K562 (cell line): ENCODE measurements around the gene ARHGAP22. TPM values are rescaled to one million over a fixed set of nuclear protein-coding genes. Genes with fewer than 3 reads are reported as not detected.

Experiments used
- CHCHD3 ChIP-seq: fragments of 250-450 bp; sonication (Bioruptor Pico); IDR thresholded peaks from 2 replicates; pipeline ENCODE4 v2.1.2; 2022; ENCODE audit warnings: mild to moderate bottlenecking
- CHD1 ChIP-seq: fragments of 200-600 bp; sonication (generic); IDR thresholded peaks from one replicate; pipeline ENCODE4 v1.6.1; 2012; ENCODE audit warnings: mild to moderate bottlenecking, moderate library complexity, low read length, inconsistent platforms
- ETS2 ChIP-seq: IDR thresholded peaks from 2 replicates; pipeline ENCODE4 v1.6.1; 2016; ENCODE audit warnings: borderline replicate concordance, missing genetic modification characterization, mild to moderate bottlenecking, moderate library complexity, missing compliant biosample characterization; ENCODE audit not compliant: poor library complexity, severe bottlenecking
- HDAC2 ChIP-seq: fragments of 450-650 bp; IDR thresholded peaks from 2 replicates; pipeline ENCODE4 v1.6.1; 2016; ENCODE audit warnings: mild to moderate bottlenecking
- MYBL2 ChIP-seq, 2 experiments: fragments of 450-650 bp in 1 of 2; sonication (generic) in 1 of 2; formaldehyde crosslinking in 1 of 2; IDR thresholded peaks; 2 replicates each; pipeline versions ENCODE4 v1.6.1 to v1.8.1; 2017 to 2022; ENCODE audit warnings: borderline replicate concordance in 1 of 2, inconsistent platforms in 1 of 2, low read depth in 1 of 2, mild to moderate bottlenecking in 1 of 2, missing genetic modification reagents in 1 of 2, moderate library complexity in 1 of 2
- PHF20 ChIP-seq: fragments of 450-650 bp; IDR thresholded peaks from 2 replicates; pipeline ENCODE4 v1.6.1; 2018; ENCODE audit not compliant: partially characterized antibody
- RBBP5 ChIP-seq: fragments of 200-600 bp; sonication (generic); IDR thresholded peaks from 2 replicates; pipeline ENCODE4 v1.6.1; 2012; ENCODE audit warnings: borderline replicate concordance, mild to moderate bottlenecking, low read length, control low read depth, inconsistent platforms; ENCODE audit not compliant: insufficient read depth, poor library complexity, severe bottlenecking
- RBM17 ChIP-seq: fragments of 200-400 bp; formaldehyde crosslinking; IDR thresholded peaks from 2 replicates; pipeline ENCODE4 v1.6.1; 2017; ENCODE audit warnings: low read depth, mild to moderate bottlenecking, low read length, borderline replicate concordance
- RNF2 ChIP-seq: sonication (generic); IDR thresholded peaks from 2 replicates; pipeline ENCODE4 v1.6.1; 2016
- YY1 ChIP-seq, 3 experiments: IDR thresholded peaks; 2 replicates each; pipeline ENCODE4 v1.6.1; 2011; ENCODE audit warnings: low read length in 2 of 3, mild to moderate bottlenecking in 2 of 3, moderate library complexity in 2 of 3, borderline replicate concordance in 1 of 3, control low read depth in 1 of 3, low read depth in 1 of 3; ENCODE audit not compliant: insufficient read depth in 3 of 3, insufficient replicate concordance in 2 of 3, control insufficient read depth in 1 of 3, insufficient read length in 1 of 3; ENCODE audit errors: extremely low read depth in 1 of 3
- ZFX ChIP-seq: sonication (generic); formaldehyde crosslinking; IDR thresholded peaks from 2 replicates; pipeline ENCODE4 v1.8.0; 2022; ENCODE audit warnings: mild to moderate bottlenecking, missing genetic modification reagents, moderate library complexity
- ZNF232 ChIP-seq: sonication (generic); formaldehyde crosslinking; IDR thresholded peaks from 2 replicates; pipeline ENCODE4 v1.8.0; 2022; ENCODE audit warnings: mild to moderate bottlenecking, missing genetic modification reagents
- ZNF354B ChIP-seq: fragments of 250-450 bp; sonication (Bioruptor Pico); IDR thresholded peaks from 2 replicates; pipeline ENCODE4 v1.4.0; 2020
- ZNF561 ChIP-seq: fragments of 450-650 bp; formaldehyde crosslinking; conservative IDR thresholded peaks from 2 replicates; pipeline ENCODE4 v1.4.0; 2020; ENCODE audit warnings: mild to moderate bottlenecking, moderate library complexity
- polyA plus RNA-seq, 8 experiments: library from polyadenylated mRNA; depleted of rRNA in 4 of 8; stranded (reverse) in 5 of 8; unstranded in 3 of 8; fragments of >200 nt; fragmentation: Nextera tagmentation in 2 of 8; fragmentation: Illumina TruSeq in 1 of 8; extraction: Ambion mirVana in 2 of 8; extraction: Trizol in 1 of 8; gene quantifications; 2 replicates each; pipeline versions ENCODE4 v1.2.1 to v1.2.3, GENCODE V29; 2011 to 2014; ENCODE audit warnings: inconsistent platforms in 1 of 8, missing spikeins in 1 of 8
- total RNA-seq, 7 experiments: library from RNA; depleted of rRNA in 6 of 7; stranded (reverse); fragments of >200 nt in 6 of 7; fragmentation: Illumina TruSeq in 2 of 7; extraction: Trizol in 2 of 7; gene quantifications; 2 replicates each; pipeline versions ENCODE4 v1.2.1 to v1.2.3, GENCODE V29; 2011 to 2021; ENCODE audit warnings: low replicate concordance in 1 of 7
- TF ChIP-seq, protein P1 (sequence below): fragments of 450-650 bp; IDR thresholded peaks from 2 replicates; pipeline ENCODE4 v1.6.1; 2016; ENCODE audit warnings: mild to moderate bottlenecking
- TF ChIP-seq, protein P2 (sequence below): IDR thresholded peaks from 2 replicates; pipeline ENCODE4 v1.6.1; 2012; ENCODE audit warnings: low read depth, low read length, improper control_type of control experiment, borderline replicate concordance
- TF ChIP-seq, protein P3 (sequence below): fragments of 250-450 bp; sonication (Bioruptor Pico); IDR thresholded peaks from 2 replicates; pipeline ENCODE4 v1.8.0; 2021; ENCODE audit warnings: moderate library complexity, mild to moderate bottlenecking, inconsistent platforms
- TF ChIP-seq, protein P4 (sequence below): fragments of 450-650 bp; formaldehyde crosslinking; IDR thresholded peaks from 2 replicates; pipeline ENCODE4 v1.4.0; 2022; ENCODE audit warnings: mild to moderate bottlenecking, moderate library complexity
- TF ChIP-seq, protein P5 (sequence below): sonication (generic); formaldehyde crosslinking; IDR thresholded peaks from 2 replicates; pipeline ENCODE4 v1.9.0; 2022; ENCODE audit warnings: mild to moderate bottlenecking, missing genetic modification reagents

ARHGAP22 gene
- total and polyA plus RNA-seq, 9 of the 15 experiments (the other 6 are each of a cell fraction or from before 2014, with no cell fraction given): 1.3 to 28.1 (median 12.7) TPM

DNA sequence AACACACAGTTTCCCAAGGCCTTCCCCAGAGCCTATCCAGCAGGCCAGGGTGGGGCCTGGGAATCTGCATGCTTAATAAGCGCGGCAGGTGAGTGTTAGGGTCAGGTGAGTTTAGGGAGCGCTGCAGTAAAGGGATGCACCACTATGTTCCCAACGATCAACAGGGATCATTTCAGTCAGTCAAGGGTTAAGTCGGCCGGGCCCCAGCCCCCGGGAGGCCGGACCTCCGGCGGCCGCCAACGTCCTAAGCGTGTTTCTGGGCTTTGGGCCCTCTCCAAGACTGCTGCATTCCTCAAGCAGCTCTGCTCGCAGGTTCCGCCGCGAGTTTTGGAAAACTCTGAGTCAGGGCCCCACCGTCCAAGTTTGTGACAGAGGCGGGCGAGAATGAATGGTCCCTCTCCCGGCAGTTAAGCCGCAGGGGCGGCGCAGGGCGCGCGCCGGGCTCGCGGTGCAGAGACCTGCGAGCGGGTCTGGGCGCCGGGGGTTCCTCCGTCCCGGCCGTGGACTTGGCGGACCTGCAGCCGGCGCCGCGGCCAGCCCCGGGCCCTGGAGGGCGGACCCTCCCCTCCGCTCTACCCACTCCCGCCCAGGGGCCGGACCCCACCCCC lies 81.6 kb downstream of the ARHGAP22 start (continued):
- TF ChIP-seq, protein P1, sequence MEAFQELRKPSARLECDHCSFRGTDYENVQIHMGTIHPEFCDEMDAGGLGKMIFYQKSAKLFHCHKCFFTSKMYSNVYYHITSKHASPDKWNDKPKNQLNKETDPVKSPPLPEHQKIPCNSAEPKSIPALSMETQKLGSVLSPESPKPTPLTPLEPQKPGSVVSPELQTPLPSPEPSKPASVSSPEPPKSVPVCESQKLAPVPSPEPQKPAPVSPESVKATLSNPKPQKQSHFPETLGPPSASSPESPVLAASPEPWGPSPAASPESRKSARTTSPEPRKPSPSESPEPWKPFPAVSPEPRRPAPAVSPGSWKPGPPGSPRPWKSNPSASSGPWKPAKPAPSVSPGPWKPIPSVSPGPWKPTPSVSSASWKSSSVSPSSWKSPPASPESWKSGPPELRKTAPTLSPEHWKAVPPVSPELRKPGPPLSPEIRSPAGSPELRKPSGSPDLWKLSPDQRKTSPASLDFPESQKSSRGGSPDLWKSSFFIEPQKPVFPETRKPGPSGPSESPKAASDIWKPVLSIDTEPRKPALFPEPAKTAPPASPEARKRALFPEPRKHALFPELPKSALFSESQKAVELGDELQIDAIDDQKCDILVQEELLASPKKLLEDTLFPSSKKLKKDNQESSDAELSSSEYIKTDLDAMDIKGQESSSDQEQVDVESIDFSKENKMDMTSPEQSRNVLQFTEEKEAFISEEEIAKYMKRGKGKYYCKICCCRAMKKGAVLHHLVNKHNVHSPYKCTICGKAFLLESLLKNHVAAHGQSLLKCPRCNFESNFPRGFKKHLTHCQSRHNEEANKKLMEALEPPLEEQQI: no peak
- TF ChIP-seq MYBL2 (IDR thresholded peaks at IDR 0.05; ENCODE audit: low read depth): no peak
- no peak for TF ChIP-seq MYBL2 (CRISPR knock-in tag; IDR thresholded peaks at IDR 0.05; ENCODE audit: borderline replicate concordance)
- TF ChIP-seq, protein P2, sequence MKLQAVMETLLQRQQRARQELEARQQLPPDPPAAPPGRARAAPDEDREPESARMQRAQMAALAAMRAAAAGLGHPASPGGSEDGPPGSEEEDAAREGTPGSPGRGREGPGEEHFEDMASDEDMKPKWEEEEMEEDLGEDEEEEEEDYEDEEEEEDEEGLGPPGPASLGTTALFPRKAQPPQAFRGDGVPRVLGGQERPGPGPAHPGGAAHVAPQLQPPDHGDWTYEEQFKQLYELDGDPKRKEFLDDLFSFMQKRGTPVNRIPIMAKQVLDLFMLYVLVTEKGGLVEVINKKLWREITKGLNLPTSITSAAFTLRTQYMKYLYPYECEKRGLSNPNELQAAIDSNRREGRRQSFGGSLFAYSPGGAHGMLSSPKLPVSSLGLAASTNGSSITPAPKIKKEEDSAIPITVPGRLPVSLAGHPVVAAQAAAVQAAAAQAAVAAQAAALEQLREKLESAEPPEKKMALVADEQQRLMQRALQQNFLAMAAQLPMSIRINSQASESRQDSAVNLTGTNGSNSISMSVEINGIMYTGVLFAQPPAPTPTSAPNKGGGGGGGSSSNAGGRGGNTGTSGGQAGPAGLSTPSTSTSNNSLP: no peak
- TF ChIP-seq RNF2: no peak
- no peak for TF ChIP-seq ZNF354B (CRISPR knock-in tag)
- TF ChIP-seq HDAC2: 0 out of 2 replicates have a peak, but pooled peaks have one; percentile 39
- no peak for TF ChIP-seq RBM17
- TF ChIP-seq CHCHD3 (CRISPR knock-in tag): no peak
- no peak for TF ChIP-seq ZNF561 (CRISPR knock-in tag)
- TF ChIP-seq, protein P3, sequence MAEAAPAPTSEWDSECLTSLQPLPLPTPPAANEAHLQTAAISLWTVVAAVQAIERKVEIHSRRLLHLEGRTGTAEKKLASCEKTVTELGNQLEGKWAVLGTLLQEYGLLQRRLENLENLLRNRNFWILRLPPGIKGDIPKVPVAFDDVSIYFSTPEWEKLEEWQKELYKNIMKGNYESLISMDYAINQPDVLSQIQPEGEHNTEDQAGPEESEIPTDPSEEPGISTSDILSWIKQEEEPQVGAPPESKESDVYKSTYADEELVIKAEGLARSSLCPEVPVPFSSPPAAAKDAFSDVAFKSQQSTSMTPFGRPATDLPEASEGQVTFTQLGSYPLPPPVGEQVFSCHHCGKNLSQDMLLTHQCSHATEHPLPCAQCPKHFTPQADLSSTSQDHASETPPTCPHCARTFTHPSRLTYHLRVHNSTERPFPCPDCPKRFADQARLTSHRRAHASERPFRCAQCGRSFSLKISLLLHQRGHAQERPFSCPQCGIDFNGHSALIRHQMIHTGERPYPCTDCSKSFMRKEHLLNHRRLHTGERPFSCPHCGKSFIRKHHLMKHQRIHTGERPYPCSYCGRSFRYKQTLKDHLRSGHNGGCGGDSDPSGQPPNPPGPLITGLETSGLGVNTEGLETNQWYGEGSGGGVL (CRISPR knock-in tag): no peak
- TF ChIP-seq, protein P4, sequence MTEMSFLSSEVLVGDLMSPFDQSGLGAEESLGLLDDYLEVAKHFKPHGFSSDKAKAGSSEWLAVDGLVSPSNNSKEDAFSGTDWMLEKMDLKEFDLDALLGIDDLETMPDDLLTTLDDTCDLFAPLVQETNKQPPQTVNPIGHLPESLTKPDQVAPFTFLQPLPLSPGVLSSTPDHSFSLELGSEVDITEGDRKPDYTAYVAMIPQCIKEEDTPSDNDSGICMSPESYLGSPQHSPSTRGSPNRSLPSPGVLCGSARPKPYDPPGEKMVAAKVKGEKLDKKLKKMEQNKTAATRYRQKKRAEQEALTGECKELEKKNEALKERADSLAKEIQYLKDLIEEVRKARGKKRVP (CRISPR knock-in tag): no peak
- TF ChIP-seq ZNF232 (CRISPR knock-in tag): peak; percentile 71; the same call in 1 of the 2 replicates
- peak; percentile 38 for TF ChIP-seq PHF20
- TF ChIP-seq RBBP5: peak; percentile 25
- TF ChIP-seq YY1 (IDR thresholded peaks at IDR 0.05; ENCODE audit: borderline replicate concordance in 1 of 3, control insufficient read depth in 1 of 3, extremely low read depth in 1 of 3, insufficient read depth in 3 of 3, insufficient read length in 1 of 3, insufficient replicate concordance in 2 of 3, low read depth in 1 of 3, low read length in 2 of 3): peak in 1 of 3 experiments; percentile 17
- TF ChIP-seq ETS2 (tag): no peak
- TF ChIP-seq CHD1: no peak
- TF ChIP-seq, protein P5, sequence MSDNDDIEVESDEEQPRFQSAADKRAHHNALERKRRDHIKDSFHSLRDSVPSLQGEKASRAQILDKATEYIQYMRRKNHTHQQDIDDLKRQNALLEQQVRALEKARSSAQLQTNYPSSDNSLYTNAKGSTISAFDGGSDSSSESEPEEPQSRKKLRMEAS (CRISPR knock-in tag): peak; percentile 11; the same call in 1 of the 2 replicates
- TF ChIP-seq ZFX: peak; percentile 77
